ENCODE data around the gene L3MBTL4. TPM values are rescaled to one million over a fixed set of nuclear protein-coding genes. Genes with fewer than 3 reads are reported as not detected.

The L3MBTL4 gene
- total RNA-seq, 1 donor from 2014 or later = 0.59 TPM

DNA sequence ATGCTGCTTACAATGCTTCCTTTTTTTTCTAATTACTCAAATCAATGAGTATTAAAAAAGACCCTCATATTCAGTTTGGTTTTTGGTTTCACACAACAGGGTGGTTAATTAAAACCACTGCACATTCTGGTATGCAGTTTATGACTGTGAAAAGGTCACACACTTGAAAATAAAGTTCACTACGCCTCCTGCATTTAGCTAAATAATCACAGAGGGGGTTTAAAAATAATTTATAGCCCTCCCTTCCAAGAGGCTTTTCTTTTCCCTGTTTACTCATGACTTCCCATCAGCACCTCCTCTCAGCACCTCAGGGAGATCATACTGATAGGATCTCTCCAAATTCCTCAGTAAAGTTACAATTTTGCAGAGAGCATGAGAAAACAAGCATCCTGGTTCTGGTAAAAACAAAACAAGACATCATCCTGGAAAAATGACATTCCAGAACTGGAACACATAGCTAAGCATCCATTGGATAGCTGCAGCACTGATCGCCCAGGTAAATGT lies 389.9 kb downstream of the L3MBTL4 start:
- Mint-ChIP-seq H3K27ac (ENCODE audit: unreplicated experiment) (no peak overlapping the region), H3K4me1 (ENCODE audit: unreplicated experiment) (peaks cover 12% of the 10 kb centered on the region), H3K36me3 (ENCODE audit: unreplicated experiment) (no peaks in the 10 kb centered on the region), H3K27me3 (ENCODE audit: unreplicated experiment) (no peaks in the 10 kb centered on the region), H3K4me3 (ENCODE audit: unreplicated experiment) (no peak overlapping the region), H3K9me3 (ENCODE audit: unreplicated experiment) (no peaks in the 10 kb centered on the region)
- TF ChIP-seq, protein P1, sequence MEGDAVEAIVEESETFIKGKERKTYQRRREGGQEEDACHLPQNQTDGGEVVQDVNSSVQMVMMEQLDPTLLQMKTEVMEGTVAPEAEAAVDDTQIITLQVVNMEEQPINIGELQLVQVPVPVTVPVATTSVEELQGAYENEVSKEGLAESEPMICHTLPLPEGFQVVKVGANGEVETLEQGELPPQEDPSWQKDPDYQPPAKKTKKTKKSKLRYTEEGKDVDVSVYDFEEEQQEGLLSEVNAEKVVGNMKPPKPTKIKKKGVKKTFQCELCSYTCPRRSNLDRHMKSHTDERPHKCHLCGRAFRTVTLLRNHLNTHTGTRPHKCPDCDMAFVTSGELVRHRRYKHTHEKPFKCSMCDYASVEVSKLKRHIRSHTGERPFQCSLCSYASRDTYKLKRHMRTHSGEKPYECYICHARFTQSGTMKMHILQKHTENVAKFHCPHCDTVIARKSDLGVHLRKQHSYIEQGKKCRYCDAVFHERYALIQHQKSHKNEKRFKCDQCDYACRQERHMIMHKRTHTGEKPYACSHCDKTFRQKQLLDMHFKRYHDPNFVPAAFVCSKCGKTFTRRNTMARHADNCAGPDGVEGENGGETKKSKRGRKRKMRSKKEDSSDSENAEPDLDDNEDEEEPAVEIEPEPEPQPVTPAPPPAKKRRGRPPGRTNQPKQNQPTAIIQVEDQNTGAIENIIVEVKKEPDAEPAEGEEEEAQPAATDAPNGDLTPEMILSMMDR (IDR thresholded peaks at IDR 0.05) = no peak
- no peak for DNase-seq (ENCODE audit: extremely low spot score, unreplicated experiment)

DNA sequence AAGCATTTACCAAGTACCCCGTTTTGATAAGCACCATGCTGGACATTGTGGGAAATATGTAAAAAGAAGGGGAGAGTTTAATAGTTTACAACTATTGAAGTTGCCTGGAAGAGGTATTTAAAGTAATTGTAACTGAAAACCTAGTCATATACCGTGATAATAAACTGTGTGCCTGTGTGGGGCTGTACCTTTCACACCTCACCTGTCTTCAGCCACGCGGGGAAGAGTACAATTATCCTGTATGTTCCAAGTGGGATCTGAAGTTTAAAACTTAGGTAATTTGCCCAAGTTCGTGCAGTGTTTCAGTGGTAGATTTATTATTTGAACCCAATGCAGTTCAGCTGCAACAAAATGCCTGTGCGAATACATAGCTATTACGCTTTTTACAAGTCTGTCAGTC lies 391.2 kb downstream of the L3MBTL4 start:
- H3K27ac Mint-ChIP-seq (ENCODE audit: unreplicated experiment) = no peak overlapping the region
- H3K4me1 Mint-ChIP-seq (ENCODE audit: unreplicated experiment) = peaks cover 12% of the 10 kb centered on the region
- DNase-seq (ENCODE audit: extremely low spot score, unreplicated experiment) = no peak
- TF ChIP-seq, protein P1 (IDR thresholded peaks at IDR 0.05) = no peak
- no peaks in the 10 kb centered on the region for H3K9me3 Mint-ChIP-seq (ENCODE audit: unreplicated experiment)
- H3K27me3 Mint-ChIP-seq (ENCODE audit: unreplicated experiment) = no peaks in the 10 kb centered on the region
- no peak overlapping the region for H3K4me3 Mint-ChIP-seq (ENCODE audit: unreplicated experiment)
- no peaks in the 10 kb centered on the region for H3K36me3 Mint-ChIP-seq (ENCODE audit: unreplicated experiment)

DNA sequence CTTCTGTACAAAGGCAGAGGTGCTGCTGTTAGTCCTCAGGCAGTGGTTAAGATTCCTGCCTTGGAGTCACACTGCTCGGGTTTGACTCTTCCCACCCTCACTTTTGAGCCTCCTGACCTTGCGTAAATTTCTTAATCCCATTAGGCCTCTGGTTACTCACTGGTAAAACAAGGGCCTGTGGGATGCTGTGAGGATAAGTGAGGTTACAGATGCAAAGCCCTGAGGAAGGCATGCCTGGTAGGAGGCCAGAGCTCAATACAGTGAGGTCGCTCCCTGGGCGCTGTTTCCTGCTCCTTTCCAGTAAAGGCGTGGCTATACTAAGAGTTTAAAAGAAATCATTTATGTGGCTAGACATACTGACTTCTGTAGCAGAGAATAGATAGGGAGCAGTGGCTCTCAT lies 391.9 kb downstream of the L3MBTL4 start:
- no peak overlapping the region for H3K4me3 Mint-ChIP-seq (ENCODE audit: unreplicated experiment)
- H3K27me3 Mint-ChIP-seq (ENCODE audit: unreplicated experiment) = no peaks in the 10 kb centered on the region
- no peaks in the 10 kb centered on the region for H3K9me3 Mint-ChIP-seq (ENCODE audit: unreplicated experiment)
- TF ChIP-seq, protein P1 (IDR thresholded peaks at IDR 0.05) = no peak
- DNase-seq (ENCODE audit: extremely low spot score, unreplicated experiment) = no peak
- H3K27ac Mint-ChIP-seq (ENCODE audit: unreplicated experiment) = no peak overlapping the region
- H3K4me1 Mint-ChIP-seq (ENCODE audit: unreplicated experiment) = peaks cover 13% of the 10 kb centered on the region
- H3K36me3 Mint-ChIP-seq (ENCODE audit: unreplicated experiment) = no peaks in the 10 kb centered on the region

DNA sequence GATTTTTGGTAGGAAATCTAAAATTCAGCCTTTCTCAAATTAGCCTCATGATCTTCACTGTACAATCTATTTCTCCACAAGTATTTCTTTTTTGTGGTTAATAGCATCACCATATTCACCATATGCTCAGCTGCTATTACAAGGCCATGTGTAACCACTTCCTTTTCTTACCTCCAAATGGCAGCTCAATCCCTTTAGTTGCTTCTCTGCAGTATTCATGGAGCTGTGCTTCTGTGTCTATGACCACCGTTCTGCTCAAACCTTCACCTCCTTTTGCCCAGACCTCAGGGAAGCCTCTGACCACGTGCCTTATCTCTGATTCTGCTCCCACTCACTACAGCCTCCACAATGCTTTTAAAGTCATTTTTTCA lies 392.7 kb downstream of the L3MBTL4 start:
- no peak for DNase-seq (ENCODE audit: extremely low spot score, unreplicated experiment)
- Mint-ChIP-seq H3K4me1 (ENCODE audit: unreplicated experiment) (peaks cover 20% of the 10 kb centered on the region), H3K36me3 (ENCODE audit: unreplicated experiment) (no peaks in the 10 kb centered on the region), H3K27ac (ENCODE audit: unreplicated experiment) (no peak overlapping the region), H3K4me3 (ENCODE audit: unreplicated experiment) (no peak overlapping the region), H3K27me3 (ENCODE audit: unreplicated experiment) (no peaks in the 10 kb centered on the region), H3K9me3 (ENCODE audit: unreplicated experiment) (no peaks in the 10 kb centered on the region)
- TF ChIP-seq, protein P1 (IDR thresholded peaks at IDR 0.05) = no peak

DNA sequence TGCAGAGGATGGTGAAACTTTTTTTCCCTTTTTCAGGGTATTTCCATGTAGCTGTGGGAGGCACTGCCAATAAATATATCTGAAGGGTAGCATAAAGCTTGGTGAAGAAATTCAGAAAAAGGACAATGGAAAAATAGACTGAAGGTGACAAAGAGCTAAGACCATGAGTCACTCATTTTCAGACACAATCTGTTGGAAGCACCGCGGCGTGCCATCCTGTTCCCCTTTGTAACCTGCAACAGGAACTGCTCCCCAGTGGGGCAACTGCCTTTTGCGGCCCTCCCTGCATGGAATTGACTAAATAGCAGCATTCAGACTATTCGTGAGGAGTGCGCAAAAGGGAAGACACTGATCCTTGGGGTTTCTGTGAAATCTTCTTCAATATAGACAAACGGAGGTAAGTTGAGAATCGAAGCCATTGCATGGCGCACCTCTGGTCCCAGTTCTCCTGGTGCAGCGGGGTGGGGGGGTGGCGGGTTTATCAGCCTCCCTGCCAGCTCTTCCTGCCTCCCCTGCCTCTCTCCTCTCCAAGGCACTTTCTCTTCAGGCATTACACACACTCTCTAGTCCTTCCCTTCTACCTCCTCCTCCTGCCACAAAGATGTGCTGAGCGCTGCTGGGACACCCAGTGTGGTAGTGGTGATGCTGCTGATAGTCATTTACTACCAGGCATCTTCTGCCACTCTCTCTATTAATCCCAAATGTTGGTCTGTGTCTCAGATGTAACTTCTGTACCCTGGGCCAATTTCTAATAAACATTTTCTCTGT lies 393.2 kb downstream of the L3MBTL4 start:
- Mint-ChIP-seq H3K9me3 (ENCODE audit: unreplicated experiment) (no peaks in the 10 kb centered on the region), H3K27ac (ENCODE audit: unreplicated experiment) (no peak overlapping the region)

More for the DNA sequence above, 393.2 kb downstream of the L3MBTL4 start:
- no peak for DNase-seq (ENCODE audit: extremely low spot score, unreplicated experiment)
- H3K27me3 Mint-ChIP-seq (ENCODE audit: unreplicated experiment) = no peaks in the 10 kb centered on the region
- no peaks in the 10 kb centered on the region for H3K36me3 Mint-ChIP-seq (ENCODE audit: unreplicated experiment)
- peaks cover 23% of the 10 kb centered on the region for H3K4me1 Mint-ChIP-seq (ENCODE audit: unreplicated experiment)
- H3K4me3 Mint-ChIP-seq (ENCODE audit: unreplicated experiment) = no peak overlapping the region
- TF ChIP-seq, protein P1 (IDR thresholded peaks at IDR 0.05) = no peak
